Esophagus muscularis mucosa (tissue), 4 donors: ENCODE results near the gene PNRC2. TPM values are rescaled to one million over a fixed set of nuclear protein-coding genes. Genes with fewer than 3 reads are reported as not detected.
"Not testable (repeated sequence)": the region's sequence is repeated elsewhere in the genome, so short reads cannot be mapped to it uniquely, and the experiment has no call there.

ENCODE experiments used
- DNase-seq: peaks from one replicate; pipeline ENCODE4 v3.0.0-alpha.2; 2017; ENCODE audit errors: extremely low spot score
- H3K27ac ChIP-seq, 4 donors: fragments of 200-600 bp; sonication (generic); replicated peaks in 1 of 4; 1 replicate in 3 of 4; 2 replicates in 1 of 4; pipeline ENCODE4 v1.5.1; 2016 to 2019; ENCODE audit warnings: mild to moderate bottlenecking in 1 of 4
- H3K27me3 ChIP-seq, 4 donors: fragments of 200-600 bp; sonication (generic); one replicate each; pipeline versions ENCODE4 v1.5.1 to v1.6.0; 2016 to 2019
- H3K36me3 ChIP-seq, 4 donors: fragments of 200-600 bp; sonication (generic); one replicate each; pipeline ENCODE4 v1.5.1; 2016 to 2019
- H3K4me1 ChIP-seq, 4 donors: fragments of 200-600 bp; sonication (generic); one replicate each; pipeline ENCODE4 v1.5.1; 2016 to 2019
- H3K4me3 ChIP-seq, 4 donors: fragments of 200-600 bp; sonication (generic); 1 replicate in 2 of 4; 2 replicates in 2 of 4; pipeline ENCODE4 v1.5.1; 2016 to 2019; ENCODE audit warnings: mild to moderate bottlenecking in 4 of 4, moderate library complexity in 1 of 4
- H3K9me3 ChIP-seq, 4 donors: fragments of 200-600 bp; sonication (generic); 1 replicate in 3 of 4; 2 replicates in 1 of 4; pipeline ENCODE4 v1.5.1; 2016 to 2019
- CTCF ChIP-seq, 3 experiments: fragments of 200-600 bp in 2 of 3; fragments of 450-650 bp in 1 of 3; sonication (generic) in 2 of 3; IDR thresholded peaks; one replicate each; pipeline ENCODE4 v1.5.1; 2017 to 2019; ENCODE audit warnings: antibody characterized with exemption in 3 of 3, mild to moderate bottlenecking in 2 of 3, moderate library complexity in 1 of 3
- EP300 ChIP-seq: sonication (generic); formaldehyde crosslinking; IDR thresholded peaks from one replicate; pipeline ENCODE4 v1.6.1; 2017; ENCODE audit warnings: antibody characterized with exemption
- POLR2A ChIP-seq: fragments of 450-650 bp; IDR thresholded peaks from one replicate; pipeline ENCODE4 v1.6.1; 2017; ENCODE audit warnings: antibody characterized with exemption, moderate library complexity, mild to moderate bottlenecking, low read depth
- POLR2AphosphoS5 ChIP-seq, 2 donors: sonication (generic); formaldehyde crosslinking; IDR thresholded peaks; one replicate each; pipeline ENCODE4 v1.6.1; 2017; ENCODE audit warnings: antibody characterized with exemption in 2 of 2
- WGBS: methylation state at CpG from one replicate; pipeline ENCODE4 v1.1.5; 2018; 5-methylcytosine and 5-hydroxymethylcytosine counted together
- intact Hi-C: fragments of 100-400 bp; cut with DNase I; formaldehyde crosslinking; loops from one replicate; pipeline ENCODE4 v1.15.1; 2023
- total RNA-seq, 4 donors: library from RNA; depleted of rRNA; stranded (reverse); fragments of >200 nt; gene quantifications; one replicate each; pipeline versions ENCODE4 v1.1.0 to v1.2.1, GENCODE V29; 2016

The PNRC2 gene
- total RNA-seq, 4 donors from 2014 or later, result 93.3 to 156 (median 138) TPM

- H3K27ac ChIP-seq, result no peak overlapping the region
- TF ChIP-seq POLR2AphosphoS5 (IDR thresholded peaks at IDR 0.05) (no peak), EP300 (no peak), POLR2A (no peak), CTCF (IDR thresholded peaks at IDR 0.05) (no peak)
- no peaks in the 10 kb centered on the region for H3K27me3 ChIP-seq
- H3K9me3 ChIP-seq, result no peaks in the 10 kb centered on the region
- H3K4me3 ChIP-seq, result no peak overlapping the region
- H3K36me3 ChIP-seq, result no peaks in the 10 kb centered on the region
- intact Hi-C loops, result no loop called here
- WGBS, result 65% methylated on average over 6 of the region's 6 CpGs
- H3K4me1 ChIP-seq, result peaks cover 0 to 2% (median under 1%) of the 10 kb centered on the region in 4 donors
- no peak for DNase-seq
Observed at GRCh38 chr1:23936481-23937176, 23.0 kb upstream of the PNRC2 start.

GRCh38 chr1:23947366-23947765 is 12.3 kb upstream of the PNRC2 start:
- H3K4me3 ChIP-seq, result no peak overlapping the region
- no peak for DNase-seq
- intact Hi-C loops, result no loop called here
- TF ChIP-seq POLR2AphosphoS5 (IDR thresholded peaks at IDR 0.05), result no peak
- no peak for TF ChIP-seq CTCF (IDR thresholded peaks at IDR 0.05)
- no peak for TF ChIP-seq EP300
- TF ChIP-seq POLR2A, result no peak
- no peaks in the 10 kb centered on the region for H3K9me3 ChIP-seq
- H3K27ac ChIP-seq, result no peak overlapping the region
- H3K36me3 ChIP-seq, result no peaks in the 10 kb centered on the region
- H3K4me1 ChIP-seq, result no peaks in the 10 kb centered on the region
- no peaks in the 10 kb centered on the region for H3K27me3 ChIP-seq

- 88% methylated on average over 3 of the region's 3 CpGs for WGBS
Observed at GRCh38 chr1:23953020-23953419, 6.6 kb upstream of the PNRC2 start.

GRCh38 chr1:23957096-23957495 is 2.5 kb upstream of the PNRC2 start:
- H3K4me3 ChIP-seq, result no peak overlapping the region
- H3K36me3 ChIP-seq, result peaks cover 0 to 12% (median 2%) of the 10 kb centered on the region in 4 donors
- peaks cover 26 to 50% (median 34%) of the 10 kb centered on the region in 4 donors for H3K4me1 ChIP-seq
- H3K27ac ChIP-seq, result peak overlapping the region in 3 of 4 donors; percentile 24 to 100 (median 48)
- intact Hi-C loops, result no loop called here
- WGBS, result 49% methylated on average over 6 of the region's 7 CpGs
- no peak for DNase-seq
- TF ChIP-seq POLR2AphosphoS5 (IDR thresholded peaks at IDR 0.05) (no peak), POLR2A (no peak), EP300 (no peak), CTCF (IDR thresholded peaks at IDR 0.05) (no peak)
- no peaks in the 10 kb centered on the region for H3K9me3 ChIP-seq
- H3K27me3 ChIP-seq, result no peaks in the 10 kb centered on the region

More at GRCh38 chr1:23953020-23953419, 6.6 kb upstream of the PNRC2 start:
- intact Hi-C loops, result no loop called here
- Histone ChIP-seq H3K27ac (no peak overlapping the region), H3K36me3 (no peaks in the 10 kb centered on the region), H3K4me3 (no peak overlapping the region), H3K27me3 (no peaks in the 10 kb centered on the region), H3K4me1 (peaks cover 6 to 28% (median 18%) of the 10 kb centered on the region in 4 donors), H3K9me3 (no peaks in the 10 kb centered on the region)
- TF ChIP-seq POLR2AphosphoS5 (IDR thresholded peaks at IDR 0.05) (no peak), POLR2A (no peak), CTCF (IDR thresholded peaks at IDR 0.05) (no peak), EP300 (no peak)
- no peak for DNase-seq

- peaks cover 0 to 16% (median 4%) of the 10 kb centered on the region in 4 donors for H3K36me3 ChIP-seq
- WGBS, result 63% methylated on average over 19 of the region's 19 CpGs
- peak overlapping the region; percentile 97 to 100 (median 100) for H3K27ac ChIP-seq
- not testable (repeated sequence) for H3K9me3 ChIP-seq, DNase-seq, H3K27me3 ChIP-seq
- H3K4me3 ChIP-seq, result peak overlapping the region; percentile 70 to 97 (median 80)
- H3K4me1 ChIP-seq, result peaks cover 30 to 55% (median 39%) of the 10 kb centered on the region in 4 donors
- intact Hi-C loops, result loop anchor here (2.0 kb wide), 1 partner anchor 71 kb away; no protein-coding TSS in a partner anchor
Observed at GRCh38 chr1:23958040-23958809, 1.4 kb upstream of the PNRC2 start.
